Measurements from ENCODE around the gene TRMT10B.

The TRMT10B gene

GRCh38 chr9:37769995-37770394 is 16.4 kb downstream of the TRMT10B start:
- DNase-seq (ENCODE audit: insufficient read length, low spot score), result no peak
- no peak for FAIRE-seq
- TF ChIP-seq POLR2AphosphoS5 (IDR thresholded peaks at IDR 0.05; ENCODE audit: low read depth, low read length) (no peak), TAF1 (IDR thresholded peaks at IDR 0.05; ENCODE audit: low read depth, low read length) (no peak), POLR2A (IDR thresholded peaks at IDR 0.05; ENCODE audit: low read depth, low read length) (no peak), PAX5 (IDR thresholded peaks at IDR 0.05; ENCODE audit: insufficient read depth, low read length, severe bottlenecking) (no peak), SPI1 (IDR thresholded peaks at IDR 0.05; ENCODE audit: low read depth, low read length) (no peak), POU2F2 (IDR thresholded peaks at IDR 0.05; ENCODE audit: low read depth, low read length) (no peak)

- FAIRE-seq (no peak), DNase-seq (ENCODE audit: insufficient read length, low spot score) (no peak)
- TF ChIP-seq POU2F2 (IDR thresholded peaks at IDR 0.05; ENCODE audit: low read depth, low read length), result no peak
- TF ChIP-seq POLR2A (IDR thresholded peaks at IDR 0.05; ENCODE audit: low read depth, low read length), result peak; percentile 50
These were observed 21.8 kb downstream of the TRMT10B start for GRCh38 chr9:37775216-37775919.

DNA sequence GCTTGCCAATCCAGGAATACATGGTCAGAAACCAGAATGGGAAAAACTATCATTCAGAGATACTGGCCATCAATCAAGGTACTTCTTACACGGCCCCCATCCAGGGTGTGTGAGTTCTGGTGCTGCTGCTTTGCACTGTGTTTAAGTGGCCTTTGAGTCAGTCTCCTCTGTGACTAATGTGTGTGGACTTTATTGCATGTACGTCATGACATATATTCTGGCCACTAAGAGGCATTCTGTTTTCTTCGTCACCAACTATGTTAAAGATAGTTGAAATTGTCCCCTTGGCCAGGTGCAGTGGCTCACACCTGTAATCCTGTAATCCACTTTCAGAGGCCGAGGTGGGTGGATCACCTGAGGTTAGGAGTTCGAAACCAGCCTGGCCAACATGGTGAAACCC is 22.7 kb downstream of the TRMT10B start:
- DNase-seq (ENCODE audit: insufficient read length, low spot score) (no peak), FAIRE-seq (no peak)
- no peak for TF ChIP-seq PAX5 (IDR thresholded peaks at IDR 0.05; ENCODE audit: insufficient read depth, low read length, severe bottlenecking)
- no peak for TF ChIP-seq SPI1 (IDR thresholded peaks at IDR 0.05; ENCODE audit: low read depth, low read length)
- TF ChIP-seq POLR2A (IDR thresholded peaks at IDR 0.05; ENCODE audit: low read depth, low read length), result no peak
- no peak for TF ChIP-seq POU2F2 (IDR thresholded peaks at IDR 0.05; ENCODE audit: low read depth, low read length)
- TF ChIP-seq POLR2AphosphoS5 (IDR thresholded peaks at IDR 0.05; ENCODE audit: low read depth, low read length), result no peak
- TF ChIP-seq TAF1 (IDR thresholded peaks at IDR 0.05; ENCODE audit: low read depth, low read length), result no peak

- FAIRE-seq, result no peak
- TF ChIP-seq PAX5 (IDR thresholded peaks at IDR 0.05; ENCODE audit: insufficient read depth, low read length, severe bottlenecking) (no peak), TAF1 (IDR thresholded peaks at IDR 0.05; ENCODE audit: low read depth, low read length) (no peak), POLR2A (IDR thresholded peaks at IDR 0.05; ENCODE audit: low read depth, low read length) (no peak), SPI1 (IDR thresholded peaks at IDR 0.05; ENCODE audit: low read depth, low read length) (no peak), POU2F2 (IDR thresholded peaks at IDR 0.05; ENCODE audit: low read depth, low read length) (no peak), POLR2AphosphoS5 (IDR thresholded peaks at IDR 0.05; ENCODE audit: low read depth, low read length) (no peak)
These were observed 24.9 kb downstream of the TRMT10B start for GRCh38 chr9:37778534-37778933.

GRCh38 chr9:37784291-37784615 is 30.6 kb downstream of the TRMT10B start:
- DNase-seq (ENCODE audit: insufficient read length, low spot score), result no peak
- no peak for FAIRE-seq
- no peak for TF ChIP-seq POU2F2 (IDR thresholded peaks at IDR 0.05; ENCODE audit: low read depth, low read length)

More at GRCh38 chr9:37778534-37778933, 24.9 kb downstream of the TRMT10B start:
- DNase-seq (ENCODE audit: insufficient read length, low spot score), result no peak

DNA sequence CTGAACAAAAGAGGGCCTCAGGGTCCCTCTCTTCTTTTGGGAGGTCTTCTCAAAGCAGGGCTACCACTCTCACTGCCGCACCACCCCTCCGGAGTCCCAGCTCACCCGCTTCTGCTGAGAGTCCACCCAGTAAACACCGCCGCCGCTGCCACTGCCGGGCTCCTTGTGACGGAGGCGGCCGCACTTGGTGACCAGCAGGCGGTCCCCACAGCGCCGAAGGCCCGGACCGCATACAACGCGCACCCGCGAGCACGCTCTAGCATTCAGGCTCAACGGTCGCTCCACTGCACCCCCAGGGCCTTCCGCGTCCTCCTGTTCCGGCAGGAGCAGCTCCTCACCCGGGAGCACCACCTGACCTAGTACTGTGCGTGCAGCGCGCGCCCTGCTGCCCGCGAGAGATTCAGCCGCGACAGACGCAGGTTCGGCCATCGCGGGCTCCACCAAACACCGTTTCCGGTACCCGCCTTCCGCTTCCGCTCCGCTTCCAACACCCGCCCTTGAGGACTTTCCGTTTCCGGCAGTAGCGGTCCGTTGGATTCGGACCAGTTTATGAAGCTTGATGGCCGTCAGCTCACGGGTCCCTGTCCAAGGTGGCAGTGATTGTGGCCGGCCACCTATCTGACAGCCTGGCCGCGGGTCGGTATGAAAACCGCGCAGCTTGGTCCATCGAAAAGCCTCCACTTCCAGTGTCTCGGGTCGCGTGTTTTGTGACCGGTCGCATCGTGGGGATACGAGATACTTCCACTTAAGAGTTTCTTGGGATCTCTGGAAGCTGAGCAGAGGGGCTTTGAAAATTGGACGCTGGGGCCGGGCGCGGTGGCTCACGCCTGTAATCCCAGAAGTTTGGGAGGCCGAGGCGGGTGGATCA is 31.2 kb downstream of the TRMT10B start, which contains the start of gene EXOSC3:
TSS of gene EXOSC3 (minus strand) at position 449 of the 868 bp plus-strand sequence. CDS start at position 429, 20 bp downstream.
- peak; percentile 74 for DNase-seq (ENCODE audit: insufficient read length, low spot score)
- TF ChIP-seq POU2F2 (IDR thresholded peaks at IDR 0.05; ENCODE audit: low read depth, low read length) (no peak; the same call in 1 of the 2 replicates), PAX5 (IDR thresholded peaks at IDR 0.05; ENCODE audit: insufficient read depth, low read length, severe bottlenecking) (no peak), SPI1 (IDR thresholded peaks at IDR 0.05; ENCODE audit: low read depth, low read length) (peak; percentile 33; the same call in 1 of the 2 replicates), POLR2A (IDR thresholded peaks at IDR 0.05; ENCODE audit: low read depth, low read length) (peak; percentile 94), TAF1 (IDR thresholded peaks at IDR 0.05; ENCODE audit: low read depth, low read length) (peak; percentile 93), POLR2AphosphoS5 (IDR thresholded peaks at IDR 0.05; ENCODE audit: low read depth, low read length) (peak; percentile 96)
- FAIRE-seq, result peak; percentile 94

DNA sequence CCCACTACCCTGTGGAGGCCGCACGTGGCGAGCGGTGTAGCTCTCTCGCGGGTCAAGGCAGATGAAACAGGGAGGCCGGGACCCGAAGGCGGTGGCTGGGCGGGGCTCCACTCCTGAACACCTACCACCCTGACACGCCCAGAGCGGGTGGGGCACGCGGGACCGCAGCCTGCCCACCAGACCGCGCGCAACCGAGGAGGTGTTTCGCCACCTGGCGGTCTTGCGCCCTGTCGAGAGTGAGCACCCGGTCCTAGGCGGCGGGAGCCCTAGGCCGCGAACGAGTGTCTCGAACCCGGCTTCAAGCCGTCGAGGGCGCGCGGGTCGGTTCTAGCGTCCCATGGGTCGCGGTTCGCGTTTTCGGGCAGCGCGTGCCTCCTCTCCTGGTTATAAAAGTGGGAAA is 33.5 kb downstream of the TRMT10B start:
- no peak for TF ChIP-seq TAF1 (IDR thresholded peaks at IDR 0.05; ENCODE audit: low read depth, low read length)
- TF ChIP-seq POLR2A (IDR thresholded peaks at IDR 0.05; ENCODE audit: low read depth, low read length), result no peak
- no peak for TF ChIP-seq POLR2AphosphoS5 (IDR thresholded peaks at IDR 0.05; ENCODE audit: low read depth, low read length)
- no peak for TF ChIP-seq POU2F2 (IDR thresholded peaks at IDR 0.05; ENCODE audit: low read depth, low read length)
- TF ChIP-seq PAX5 (IDR thresholded peaks at IDR 0.05; ENCODE audit: insufficient read depth, low read length, severe bottlenecking), result no peak
- TF ChIP-seq SPI1 (IDR thresholded peaks at IDR 0.05; ENCODE audit: low read depth, low read length), result no peak
- FAIRE-seq (no peak), DNase-seq (ENCODE audit: insufficient read length, low spot score) (no peak)

DNA sequence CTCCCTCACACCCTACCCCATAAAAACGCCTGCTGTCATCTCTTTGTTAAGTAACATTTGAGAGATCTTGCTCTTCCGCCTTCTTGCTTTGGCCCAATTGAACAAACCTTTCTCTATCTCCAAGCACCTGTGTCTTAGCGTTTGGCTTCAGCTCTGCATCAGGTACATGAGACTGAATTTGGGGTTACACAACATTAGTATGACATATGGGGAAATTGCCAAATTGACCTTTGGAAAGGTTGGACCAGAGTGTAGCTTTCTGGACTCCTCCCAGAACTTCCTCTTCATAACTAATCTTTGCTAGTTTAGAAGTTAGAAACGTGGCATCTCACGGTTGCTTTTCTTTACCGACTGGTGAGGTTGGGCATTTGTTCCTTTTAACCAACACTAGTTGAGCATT is 34.7 kb downstream of the TRMT10B start:
- FAIRE-seq, result no peak
- TF ChIP-seq SPI1 (IDR thresholded peaks at IDR 0.05; ENCODE audit: low read depth, low read length), result no peak
- TF ChIP-seq PAX5 (IDR thresholded peaks at IDR 0.05; ENCODE audit: insufficient read depth, low read length, severe bottlenecking), result no peak
- no peak for TF ChIP-seq TAF1 (IDR thresholded peaks at IDR 0.05; ENCODE audit: low read depth, low read length)
- no peak for TF ChIP-seq POU2F2 (IDR thresholded peaks at IDR 0.05; ENCODE audit: low read depth, low read length)
- no peak for TF ChIP-seq POLR2A (IDR thresholded peaks at IDR 0.05; ENCODE audit: low read depth, low read length)
- no peak for TF ChIP-seq POLR2AphosphoS5 (IDR thresholded peaks at IDR 0.05; ENCODE audit: low read depth, low read length)
- DNase-seq (ENCODE audit: insufficient read length, low spot score), result no peak

- DNase-seq (ENCODE audit: insufficient read length, low spot score) (no peak), FAIRE-seq (no peak)
- TF ChIP-seq PAX5 (IDR thresholded peaks at IDR 0.05; ENCODE audit: insufficient read depth, low read length, severe bottlenecking), result no peak
- no peak for TF ChIP-seq SPI1 (IDR thresholded peaks at IDR 0.05; ENCODE audit: low read depth, low read length)
- no peak for TF ChIP-seq POU2F2 (IDR thresholded peaks at IDR 0.05; ENCODE audit: low read depth, low read length)
- no peak for TF ChIP-seq POLR2A (IDR thresholded peaks at IDR 0.05; ENCODE audit: low read depth, low read length)
- no peak for TF ChIP-seq TAF1 (IDR thresholded peaks at IDR 0.05; ENCODE audit: low read depth, low read length)
These were observed 36.5 kb downstream of the TRMT10B start for GRCh38 chr9:37790096-37790495.

Data from GM12891 (cell line).